Kidney (tissue), 14 donors: ENCODE measurements around the gene CA4. TPM values are rescaled to one million over a fixed set of nuclear protein-coding genes. Genes with fewer than 3 reads are reported as not detected.
"Not testable (repeated sequence)": the region's sequence is repeated elsewhere in the genome, so short reads cannot be mapped to it uniquely, and the experiment has no call there.

Experiments
- DNase-seq, 5 donors: peaks; one replicate each; pipeline ENCODE4 v3.0.0-alpha.2; 2013 to 2020
- FAIRE-seq: peaks from 2 replicates; lab custom pipeline; 2012; peaks lifted over from hg19 to GRCh38; lab: Jason Lieb, UNC
- H3K27ac ChIP-seq, 2 donors: one replicate each; pipeline ENCODE4 v1.7.0; 2013; ENCODE audit warnings: low read depth in 2 of 2, low read length in 2 of 2, inconsistent platforms in 1 of 2
- H3K27me3 ChIP-seq: one replicate; pipeline ENCODE4 v1.7.1; 2013; ENCODE audit warnings: low read length, inconsistent platforms; ENCODE audit not compliant: control insufficient read depth, insufficient read depth
- H3K36me3 ChIP-seq, 3 donors: one replicate each; pipeline versions ENCODE4 v1.7.0 to v1.7.1; 2013; ENCODE audit warnings: low read length in 3 of 3, control low read depth in 1 of 3, inconsistent platforms in 1 of 3; ENCODE audit not compliant: insufficient read depth in 3 of 3, control insufficient read depth in 2 of 3
- H3K4me1 ChIP-seq, 3 donors: one replicate each; pipeline versions ENCODE4 v1.7.0 to v1.7.1; 2013; ENCODE audit warnings: low read length in 3 of 3, inconsistent platforms in 1 of 3, low read depth in 1 of 3; ENCODE audit not compliant: control insufficient read depth in 2 of 3, insufficient read depth in 2 of 3
- H3K4me3 ChIP-seq, 3 donors: one replicate each; pipeline versions ENCODE4 v1.7.0 to v1.8.1; 2013; ENCODE audit warnings: low read length in 3 of 3, control low read depth in 1 of 3, inconsistent platforms in 1 of 3
- H3K9ac ChIP-seq, 3 donors: one replicate each; pipeline versions ENCODE4 v1.7.0 to v1.7.1; 2013; ENCODE audit warnings: low read length in 3 of 3, control low read depth in 1 of 3, inconsistent platforms in 1 of 3
- H3K9me3 ChIP-seq, 3 donors: one replicate each; pipeline versions ENCODE4 v1.7.0 to v1.7.1; 2013; ENCODE audit warnings: low read length in 3 of 3, control low read depth in 1 of 3, inconsistent platforms in 1 of 3; ENCODE audit not compliant: control insufficient read depth in 2 of 3, insufficient read depth in 1 of 3
- intact Hi-C: fragments of 100-400 bp; cut with DNase I; formaldehyde crosslinking; loops from one replicate; pipeline ENCODE4 v1.11.1; 2022
- polyA plus RNA-seq: library from polyadenylated mRNA; stranded (reverse); fragments of 350-450 nt; fragmentation: Illumina TruSeq; extraction: RNeasy Lipid Tissue Mini Kit (QIAGEN cat#74804); gene quantifications from one replicate; pipeline ENCODE4 v1.2.3, GENCODE V29; 2014; ENCODE audit warnings: low read depth, low replicate concordance; ENCODE audit not compliant: insufficient read depth
- total RNA-seq: library from RNA; stranded (reverse); fragmentation: NEBNext Ultra II Directional; extraction: Animal tissue kit (Norgen Biotek cat#: 25700); gene quantifications from one replicate; pipeline ENCODE4 v1.2.1, GENCODE V29; 2021
- TF ChIP-seq, protein P1 (sequence below): IDR thresholded peaks from 3 replicates; pipeline ENCODE4 v1.5.1; 2012; ENCODE audit warnings: mild to moderate bottlenecking, moderate library complexity, borderline replicate concordance; ENCODE audit not compliant: insufficient read depth; ENCODE audit errors: extremely low read depth
- donor health status: control.
- donor health status: control.
- donor health status: control.
- donor health status: control.
- donor health status: control.
- donor health status: DM: yes; HTN: yes; CAD: no.
- donor health status: Normal renal cell carcinoma (clear cell type).

CA4 gene
- total and polyA plus RNA-seq, 2 donors from 2014 or later, result 25.3 to 102 TPM

DNA sequence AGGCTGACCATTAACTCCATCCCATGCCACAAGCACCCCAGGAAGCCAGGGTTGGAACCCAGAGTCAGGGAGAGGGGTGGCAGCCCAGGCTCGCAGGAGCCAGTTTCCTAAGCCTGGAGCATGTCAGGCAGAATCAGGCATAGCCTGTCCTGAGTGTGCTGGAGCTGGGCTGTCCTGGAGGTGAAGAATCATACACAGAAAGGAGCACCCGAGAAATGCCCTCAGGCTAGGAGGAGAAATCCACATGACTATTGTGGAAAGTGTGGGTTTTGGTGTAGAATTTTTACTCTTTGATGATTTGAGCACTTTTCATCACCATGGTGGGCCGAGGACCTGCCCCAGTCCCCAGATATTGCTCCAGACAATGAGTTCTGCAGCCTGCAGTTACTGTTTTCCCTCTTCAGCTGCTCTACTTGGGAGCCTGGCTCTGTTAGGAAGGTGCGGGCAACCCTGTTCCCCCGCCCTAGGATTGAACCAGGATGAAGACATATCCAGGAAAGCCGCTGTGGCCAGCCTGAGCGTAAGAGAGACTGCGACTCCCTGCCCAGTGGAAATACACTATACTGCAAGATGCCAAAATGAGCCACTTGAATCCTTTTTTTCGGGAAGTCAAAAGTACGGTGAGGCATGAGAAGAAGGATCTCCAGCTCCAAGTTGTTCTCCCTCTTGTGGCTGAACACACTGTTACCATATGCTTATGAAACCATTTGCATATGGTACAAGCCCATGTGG is 42.1 kb upstream of the CA4 start:
- TF ChIP-seq, protein P1, sequence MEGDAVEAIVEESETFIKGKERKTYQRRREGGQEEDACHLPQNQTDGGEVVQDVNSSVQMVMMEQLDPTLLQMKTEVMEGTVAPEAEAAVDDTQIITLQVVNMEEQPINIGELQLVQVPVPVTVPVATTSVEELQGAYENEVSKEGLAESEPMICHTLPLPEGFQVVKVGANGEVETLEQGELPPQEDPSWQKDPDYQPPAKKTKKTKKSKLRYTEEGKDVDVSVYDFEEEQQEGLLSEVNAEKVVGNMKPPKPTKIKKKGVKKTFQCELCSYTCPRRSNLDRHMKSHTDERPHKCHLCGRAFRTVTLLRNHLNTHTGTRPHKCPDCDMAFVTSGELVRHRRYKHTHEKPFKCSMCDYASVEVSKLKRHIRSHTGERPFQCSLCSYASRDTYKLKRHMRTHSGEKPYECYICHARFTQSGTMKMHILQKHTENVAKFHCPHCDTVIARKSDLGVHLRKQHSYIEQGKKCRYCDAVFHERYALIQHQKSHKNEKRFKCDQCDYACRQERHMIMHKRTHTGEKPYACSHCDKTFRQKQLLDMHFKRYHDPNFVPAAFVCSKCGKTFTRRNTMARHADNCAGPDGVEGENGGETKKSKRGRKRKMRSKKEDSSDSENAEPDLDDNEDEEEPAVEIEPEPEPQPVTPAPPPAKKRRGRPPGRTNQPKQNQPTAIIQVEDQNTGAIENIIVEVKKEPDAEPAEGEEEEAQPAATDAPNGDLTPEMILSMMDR, result no peak
- Histone ChIP-seq H3K27me3 (no peaks in the 10 kb centered on the region), H3K27ac (no peak overlapping the region), H3K9ac (no peak overlapping the region), H3K4me1 (peaks cover 1 to 2% (median 2%) of the 10 kb centered on the region in 3 donors), H3K4me3 (no peak overlapping the region), H3K36me3 (no peaks in the 10 kb centered on the region), H3K9me3 (no peaks in the 10 kb centered on the region)
- DNase-seq (peak in 1 of 5 donors; percentile 10), FAIRE-seq (no peak)
- intact Hi-C loops, result no loop called here

DNA sequence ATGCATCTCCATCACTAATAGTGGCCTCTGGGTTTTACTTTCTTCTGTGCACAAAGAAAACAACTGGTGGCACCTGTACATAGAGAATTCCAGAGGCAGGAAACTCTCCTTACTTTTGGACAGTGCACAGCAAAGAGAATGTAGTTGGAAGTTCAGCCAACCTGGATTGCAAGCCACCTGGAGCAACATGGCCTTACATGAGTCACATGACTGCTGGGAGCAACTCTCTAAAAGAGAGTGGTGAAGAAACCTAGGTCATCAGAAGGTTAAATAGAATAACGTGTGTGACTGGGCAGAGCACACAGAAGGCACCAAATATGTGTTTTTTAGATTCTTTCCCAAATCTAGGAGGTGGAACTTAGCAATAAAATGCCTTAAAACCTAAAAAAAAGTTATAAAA is 41.5 kb upstream of the CA4 start:
- H3K4me3 ChIP-seq, FAIRE-seq, H3K27me3 ChIP-seq, H3K4me1 ChIP-seq, H3K36me3 ChIP-seq, H3K9me3 ChIP-seq, intact Hi-C loops, H3K9ac ChIP-seq, H3K27ac ChIP-seq, DNase-seq: not testable (repeated sequence)

DNA sequence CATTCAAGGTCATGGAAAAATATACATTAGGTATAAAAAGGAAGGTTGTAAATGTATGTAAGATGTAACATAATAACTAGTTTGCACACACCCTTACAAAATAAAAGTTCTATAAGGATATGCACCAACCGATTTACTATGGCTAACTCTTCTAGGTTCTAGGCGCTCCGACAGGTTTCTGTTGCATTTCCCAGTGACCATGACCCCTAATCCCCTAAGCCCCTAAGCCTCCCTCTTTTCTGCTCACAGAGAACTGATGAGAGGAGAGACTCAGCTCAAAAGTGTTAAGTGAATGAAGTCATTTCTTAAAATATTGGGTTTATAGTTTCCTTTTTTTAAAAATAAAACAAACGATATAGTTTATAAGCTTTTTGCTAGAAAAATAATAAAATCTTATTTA is 41.1 kb upstream of the CA4 start:
- Histone ChIP-seq H3K27me3 (no peaks in the 10 kb centered on the region), H3K4me3 (no peak overlapping the region), H3K9me3 (no peaks in the 10 kb centered on the region), H3K4me1 (no peaks in the 10 kb centered on the region), H3K27ac (no peak overlapping the region), H3K9ac (no peak overlapping the region), H3K36me3 (no peaks in the 10 kb centered on the region)
- TF ChIP-seq, protein P1, result no peak
- FAIRE-seq (no peak), DNase-seq (no peak)
- intact Hi-C loops, result no loop called here

DNA sequence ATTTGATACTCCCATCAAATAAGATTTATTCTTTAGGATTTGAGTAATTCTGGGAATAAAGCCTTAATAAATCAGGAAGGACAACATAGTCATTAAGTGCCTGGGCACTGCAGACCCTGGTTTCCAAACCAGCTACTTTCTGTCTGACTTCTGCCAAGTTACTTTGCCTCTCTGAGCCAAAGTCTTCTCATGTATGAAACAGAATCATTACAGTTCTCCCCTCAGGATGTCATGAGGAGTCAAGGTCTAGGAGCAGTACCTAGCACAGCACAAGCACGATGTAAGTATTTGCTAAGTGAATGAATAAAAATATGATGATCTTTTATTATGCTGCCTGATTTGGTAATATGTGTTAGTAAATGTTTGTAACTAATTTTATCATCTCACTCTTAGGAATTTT is 40.6 kb upstream of the CA4 start:
- no peak overlapping the region for H3K9ac ChIP-seq
- H3K9me3 ChIP-seq, result no peaks in the 10 kb centered on the region
- H3K27me3 ChIP-seq, result no peaks in the 10 kb centered on the region
- TF ChIP-seq, protein P1, result no peak
- no peaks in the 10 kb centered on the region for H3K36me3 ChIP-seq
- no peak overlapping the region for H3K27ac ChIP-seq
- H3K4me1 ChIP-seq, result no peaks in the 10 kb centered on the region
- intact Hi-C loops, result no loop called here
- FAIRE-seq (no peak), DNase-seq (no peak)
- no peak overlapping the region for H3K4me3 ChIP-seq
